ENCODE data around the gene SKI. TPM values are rescaled to one million over a fixed set of nuclear protein-coding genes. Genes with fewer than 3 reads are reported as not detected.
A peak's percentile ranks its signal among the peaks of the same experiment; 100 is the strongest.

SKI gene
- total and polyA plus RNA-seq, 2 of the 8 experiments (the other 6 are each of a cell fraction or from before 2014, with no cell fraction given) = 8.3 to 87.6 TPM

DNA sequence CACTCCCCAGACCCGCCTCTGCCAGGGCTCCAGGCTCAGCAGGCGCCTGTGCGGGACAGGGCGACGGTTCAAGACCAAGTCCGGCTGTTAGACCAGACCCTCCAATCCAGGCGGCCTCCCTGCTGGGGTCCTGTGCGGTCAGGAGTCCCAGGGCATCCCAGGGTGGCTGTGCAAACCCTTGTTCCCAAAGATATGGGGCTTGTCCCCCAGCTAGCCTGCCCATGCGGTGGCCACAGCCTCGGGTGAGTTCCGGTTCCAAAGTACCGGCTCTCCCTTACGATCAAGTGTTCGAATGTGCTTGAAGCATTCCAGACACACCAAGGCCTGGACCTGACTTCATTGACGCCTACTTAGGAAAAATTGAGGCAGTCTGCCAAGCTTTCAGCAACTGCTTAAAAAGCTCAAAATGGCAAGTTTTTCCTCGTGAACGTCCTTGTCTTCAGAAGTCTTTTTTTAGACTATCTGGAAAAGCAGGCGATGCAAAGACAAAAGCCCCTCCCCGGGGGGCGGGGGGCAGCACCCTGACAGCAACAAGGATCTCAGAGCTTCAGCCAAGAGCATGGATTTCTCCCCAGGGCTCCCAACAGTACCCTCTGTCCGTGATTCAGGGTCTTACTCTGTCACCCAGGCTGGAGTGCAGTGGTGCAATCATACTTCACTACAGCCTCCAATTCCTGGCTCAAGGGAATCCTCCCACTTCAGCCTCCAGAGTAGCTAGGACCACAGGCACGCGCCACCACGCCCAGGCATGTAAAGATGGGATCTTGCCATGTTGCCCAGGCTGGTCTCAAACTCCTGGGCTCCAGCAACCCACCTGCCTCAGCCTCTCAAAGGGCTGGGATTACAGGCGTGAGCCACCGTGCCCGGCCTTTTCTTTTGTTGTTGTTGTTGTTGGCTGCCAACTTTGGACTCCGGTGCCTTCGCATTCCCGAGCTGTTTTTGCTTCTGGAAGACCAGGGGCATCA lies 35.8 kb upstream of the SKI start:
- Histone ChIP-seq H2BK15ac (ENCODE audit: low read length) (no peak overlapping the region), H2AFZ (ENCODE audit: low read length) (no peak overlapping the region), H3K79me2 (ENCODE audit: control insufficient read depth in 1 of 2, insufficient read depth in 2 of 2, low read length in 2 of 2) (peaks cover 0 to 26% of the 10 kb centered on the region in 2 experiments; a peak in 1 of 4 replicates), H4K5ac (ENCODE audit: insufficient read length, low read depth, low read length) (no peak overlapping the region), H3K14ac (ENCODE audit: insufficient read length) (no peak overlapping the region), H3K4me2 (ENCODE audit: insufficient read depth in 1 of 2, low read depth in 2 of 2, low read length in 2 of 2) (no peak overlapping the region; a peak in 1 of 4 replicates), H3K27ac (ENCODE audit: low read depth, low read length) (no peak overlapping the region), H2BK12ac (ENCODE audit: low read depth, low read length) (no peak overlapping the region), H3K4me3 (ENCODE audit: extremely low read depth in 1 of 4, insufficient read depth in 2 of 4, low read depth in 3 of 4, low read length in 4 of 4) (no peak overlapping the region), H3K27me3 (replicated peaks in 1 of 4; ENCODE audit: control insufficient read depth in 3 of 4, extremely low read depth in 1 of 4, insufficient read depth in 3 of 4, low read length in 3 of 4) (no peaks in the 10 kb centered on the region), H4K20me1 (replicated peaks in 1 of 2; ENCODE audit: control insufficient read depth in 1 of 2, insufficient read depth in 2 of 2, low read length in 2 of 2) (peaks cover 4 to 13% of the 10 kb centered on the region in 2 experiments), H3K79me1 (ENCODE audit: low read depth, low read length) (peaks cover 2% of the 10 kb centered on the region; the same call in 1 of the 2 replicates), H4K91ac (replicated peaks; ENCODE audit: insufficient read length, low read length) (no peak overlapping the region), H3K4ac (replicated peaks; ENCODE audit: insufficient read length, low read depth, low read length) (no peak overlapping the region), H3K23me2 (ENCODE audit: low read depth, low read length) (peaks cover 4% of the 10 kb centered on the region; the same call in 1 of the 2 replicates), H3K23ac (ENCODE audit: insufficient read length) (no peak overlapping the region), H3K4me1 (replicated peaks in 1 of 4; ENCODE audit: control insufficient read depth in 3 of 4, insufficient read depth in 4 of 4, low read length in 3 of 4) (peaks cover 0 to 16% (median 7%) of the 10 kb centered on the region in 4 experiments; a peak in 6 of 7 replicates), H2BK120ac (replicated peaks; ENCODE audit: low read depth, low read length) (no peak overlapping the region), H3K18ac (ENCODE audit: extremely low read depth, low read length) (no peak overlapping the region), H2BK5ac (ENCODE audit: low read depth, low read length) (no peak overlapping the region), H3K56ac (replicated peaks; ENCODE audit: insufficient read length, low read depth, low read length) (no peak overlapping the region), H3K36me3 (ENCODE audit: control insufficient read depth in 2 of 4, insufficient read depth in 4 of 4, low read length in 3 of 4) (peaks cover 0 to 3% (median 1%) of the 10 kb centered on the region in 4 experiments; a peak in 3 of 8 replicates), H4K8ac (ENCODE audit: extremely low read depth, insufficient read depth, low read length) (peak overlapping the region; percentile 48; the same call in 1 of the 2 replicates), H3K9me3 (ENCODE audit: insufficient read depth in 2 of 2, low read depth in 1 of 2, low read length in 1 of 2) (no peaks in the 10 kb centered on the region), H3K9ac (replicated peaks in 1 of 4; ENCODE audit: extremely low read depth in 1 of 4, low read depth in 3 of 4, low read length in 3 of 4) (no peak overlapping the region), H2AK5ac (ENCODE audit: low read depth, low read length) (no peak overlapping the region), H2BK20ac (ENCODE audit: low read length) (no peak overlapping the region)
- no peak for FAIRE-seq
- POLR2A ChIA-PET (ENCODE audit: partially characterized antibody) = interaction anchor here (1.3 to 2.3 kb wide), 2 partner anchors 11 to 37 kb away, joined by 4 to 7 read pairs; no protein-coding TSS in a partner anchor
- no peak for DNase-seq (ENCODE audit: low read depth in 1 of 2, low spot score in 2 of 2)
- WGBS, 2 experiments (ENCODE audit: extremely low coverage in 1 of 2, insufficient coverage in 1 of 2, insufficient read length in 1 of 2, insufficient replicate concordance in 2 of 2, low coverage in 1 of 2, low lambda C conversion rate in 2 of 2, missing lambda C conversion rate in 1 of 2) = 92% methylated on average over 27 of the region's 30 CpGs; no CpG with 5 or more reads in 1 of the 2 experiments
- no peak for TF ChIP-seq KDM4A (IDR thresholded peaks at IDR 0.05; ENCODE audit: low read depth, low read length, severe bottlenecking)
- no peak for TF ChIP-seq POU5F1 (IDR thresholded peaks at IDR 0.05; ENCODE audit: low read depth, low read length)
- TF ChIP-seq BACH1 (IDR thresholded peaks at IDR 0.05; ENCODE audit: low read length) = no peak
- TF ChIP-seq, protein P1, sequence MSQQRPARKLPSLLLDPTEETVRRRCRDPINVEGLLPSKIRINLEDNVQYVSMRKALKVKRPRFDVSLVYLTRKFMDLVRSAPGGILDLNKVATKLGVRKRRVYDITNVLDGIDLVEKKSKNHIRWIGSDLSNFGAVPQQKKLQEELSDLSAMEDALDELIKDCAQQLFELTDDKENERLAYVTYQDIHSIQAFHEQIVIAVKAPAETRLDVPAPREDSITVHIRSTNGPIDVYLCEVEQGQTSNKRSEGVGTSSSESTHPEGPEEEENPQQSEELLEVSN (IDR thresholded peaks at IDR 0.05) = no peak
- TF ChIP-seq JUND (IDR thresholded peaks at IDR 0.05; ENCODE audit: low read length) = no peak
- TF ChIP-seq GABPA (IDR thresholded peaks at IDR 0.05; ENCODE audit: borderline replicate concordance, insufficient read depth, low read length) = no peak
- TF ChIP-seq EP300 (IDR thresholded peaks at IDR 0.05; ENCODE audit: borderline replicate concordance in 1 of 2, low read depth in 2 of 2, low read length in 2 of 2) = no peak
- no peak for TF ChIP-seq CBX8 (IDR thresholded peaks at IDR 0.05; ENCODE audit: borderline replicate concordance, low read depth, low read length)
- no peak for TF ChIP-seq BCL11A (IDR thresholded peaks at IDR 0.05; ENCODE audit: low read depth in 2 of 2, low read length in 2 of 2)
- CTCF ChIA-PET (ENCODE audit: partially characterized antibody) = interaction anchor here (2.0 to 14.1 kb wide), 3 partner anchors 18 to 190 kb away, joined by 5 to 154 read pairs (median 10); no protein-coding TSS in a partner anchor

Measured in H1 (cell line).